NOMO-1 treated with dmso at 0.1 percent for 144 hours (cell line): Measurements from ENCODE around the gene CMIP.

Experiments used
- DNase-seq: peaks from one replicate; lab custom pipeline; 2025; ENCODE audit not compliant: unreplicated experiment; lab: John Stamatoyannopoulos, UW

The CMIP gene

DNA sequence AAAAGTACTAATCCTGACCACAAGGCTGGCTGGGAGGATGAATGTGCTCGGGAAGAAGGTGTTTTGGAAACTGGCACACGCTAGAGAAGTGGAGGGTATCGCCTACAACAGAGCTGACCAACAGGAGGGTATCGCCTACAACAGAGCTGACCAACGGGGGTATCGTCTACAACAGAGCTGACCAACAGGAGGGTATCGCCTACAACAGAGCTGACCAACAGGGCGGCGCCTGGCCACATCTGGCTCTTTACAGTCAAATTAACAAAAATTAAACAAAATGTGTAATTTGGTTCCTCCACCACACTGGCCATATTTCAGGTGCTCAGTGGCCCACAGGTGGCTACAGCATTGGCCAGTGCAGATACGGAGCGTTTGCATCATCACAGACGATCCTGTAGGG, 153.5 kb downstream of the CMIP start:
- no peak for DNase-seq

DNA sequence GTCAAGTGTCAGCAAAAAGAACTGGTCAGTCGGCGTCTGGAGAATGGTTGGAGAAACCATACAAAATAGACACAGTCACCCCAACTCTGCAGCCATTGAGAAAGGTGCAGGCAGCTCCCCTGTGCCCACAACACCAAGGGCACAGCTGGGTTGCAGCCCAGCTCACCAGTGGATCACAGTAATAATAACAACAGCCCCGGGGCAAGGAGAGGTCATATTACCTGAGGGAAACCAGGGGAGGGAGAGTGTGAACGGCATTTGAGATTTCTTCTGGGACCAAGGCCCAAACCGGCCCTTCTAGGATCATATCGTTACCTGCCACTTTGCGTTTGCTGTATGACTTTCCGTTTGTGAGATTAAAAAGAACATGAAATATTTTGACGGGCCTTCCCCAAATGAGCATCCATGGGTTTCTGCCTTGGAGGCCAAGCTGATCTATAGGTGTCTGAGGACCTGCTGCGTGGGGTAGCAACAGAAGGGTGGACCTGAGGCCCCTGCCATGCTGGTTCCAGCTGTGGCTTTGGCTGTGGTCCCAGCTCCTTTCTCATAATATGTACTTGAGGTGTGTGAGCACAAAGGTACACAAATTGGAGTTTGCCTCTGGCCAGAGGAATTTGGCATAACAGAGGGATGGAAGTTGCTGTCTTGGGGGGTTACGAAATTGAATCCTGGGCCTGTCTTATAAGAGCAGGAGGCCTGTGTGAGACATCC, 154.6 kb downstream of the CMIP start:
- DNase-seq: no peak

DNA sequence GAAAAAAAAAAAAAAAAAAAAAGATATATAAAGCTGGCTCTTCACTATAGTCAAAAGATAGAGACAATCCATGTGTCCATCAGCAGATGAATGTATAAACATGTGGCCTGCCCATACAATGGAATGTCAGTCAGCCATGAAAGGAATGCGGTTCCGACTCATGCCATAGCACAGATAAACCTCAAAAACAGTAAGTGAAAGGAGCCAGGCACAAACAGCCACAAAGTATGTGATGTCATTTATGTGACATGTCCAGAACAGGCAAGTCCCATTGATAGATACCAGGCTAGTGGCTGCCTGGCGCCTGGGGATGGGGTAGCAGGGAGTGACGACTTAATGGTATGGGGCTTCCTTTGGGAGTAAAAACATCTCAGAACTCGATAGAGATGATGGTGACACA, 155.7 kb downstream of the CMIP start:
- DNase-seq: no peak

DNA sequence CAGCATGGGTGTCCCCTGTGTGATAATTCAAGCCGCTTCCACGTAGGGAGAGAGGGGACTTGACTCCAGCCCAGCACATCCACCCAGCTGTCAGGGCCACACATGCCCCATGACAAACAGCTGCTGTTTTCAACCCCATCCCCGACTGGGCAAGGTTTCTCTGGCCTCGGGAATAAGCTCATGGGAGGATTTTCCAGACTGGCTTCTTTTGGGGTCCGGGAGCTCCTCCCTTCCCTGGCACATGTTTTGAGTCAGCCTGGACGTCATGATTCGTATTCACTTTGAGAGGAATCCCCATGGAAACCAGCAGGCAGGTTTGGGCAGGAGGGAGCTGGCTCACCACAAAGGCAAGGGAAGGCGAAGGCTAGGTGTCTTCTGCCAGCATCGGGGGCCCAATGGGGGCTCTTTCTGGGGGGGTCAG, 156.4 kb downstream of the CMIP start:
- no peak for DNase-seq

DNA sequence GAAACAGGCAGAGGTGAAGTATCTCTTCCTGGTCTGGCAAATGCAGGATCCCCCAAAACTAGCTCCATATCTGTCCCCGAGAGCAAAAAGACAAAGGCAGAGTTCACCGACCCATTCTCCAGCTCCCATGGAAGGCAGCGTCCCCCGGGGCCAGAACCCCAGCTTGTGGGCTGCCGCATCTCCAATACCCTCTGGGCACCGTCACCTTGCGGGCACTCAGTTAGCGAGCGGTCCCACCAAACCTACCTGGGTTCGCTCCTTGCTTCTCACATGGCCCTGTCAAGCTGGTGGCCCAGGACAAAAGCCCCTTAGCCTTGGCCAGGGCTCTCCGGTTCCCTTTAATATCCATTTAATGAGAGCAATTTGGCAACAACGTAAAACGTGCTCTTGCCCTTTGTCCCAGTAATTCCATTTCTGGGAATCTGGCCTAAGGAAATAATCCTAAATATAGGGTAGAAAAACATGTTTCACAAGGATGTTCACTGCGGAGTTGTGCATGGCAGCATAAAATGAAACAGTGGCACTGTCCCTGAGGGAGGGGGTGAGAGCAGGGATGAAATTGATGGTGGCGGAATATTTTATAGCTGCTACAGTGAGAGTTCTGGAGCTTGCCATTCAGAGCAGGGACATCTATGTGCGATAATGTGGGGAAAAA, 157.1 kb downstream of the CMIP start:
- no peak for DNase-seq

DNA sequence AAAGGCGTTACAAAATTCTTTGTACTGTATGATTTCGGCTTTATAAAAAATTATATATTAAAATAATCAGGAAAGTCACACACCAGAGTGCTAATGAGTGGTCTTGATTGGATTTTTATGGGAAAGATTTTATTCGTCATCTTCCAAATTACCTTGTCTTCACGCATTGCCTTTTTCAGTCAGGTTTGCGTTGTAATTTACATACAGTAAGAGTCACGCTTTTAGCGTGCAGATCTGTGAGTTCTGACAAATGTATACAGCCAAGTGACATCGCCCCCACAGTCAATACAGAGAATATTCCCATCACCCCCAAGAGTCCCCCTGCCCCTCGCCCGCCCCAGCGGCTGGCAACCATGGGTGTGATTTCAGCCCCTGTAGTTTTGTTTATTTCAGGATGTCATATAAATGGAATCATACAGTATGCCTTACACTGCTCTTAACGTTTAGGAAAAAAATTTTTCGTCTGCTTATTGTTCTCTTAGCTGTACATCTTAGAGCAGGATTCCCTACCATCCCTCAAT, 157.7 kb downstream of the CMIP start:
- DNase-seq: no peak

DNA sequence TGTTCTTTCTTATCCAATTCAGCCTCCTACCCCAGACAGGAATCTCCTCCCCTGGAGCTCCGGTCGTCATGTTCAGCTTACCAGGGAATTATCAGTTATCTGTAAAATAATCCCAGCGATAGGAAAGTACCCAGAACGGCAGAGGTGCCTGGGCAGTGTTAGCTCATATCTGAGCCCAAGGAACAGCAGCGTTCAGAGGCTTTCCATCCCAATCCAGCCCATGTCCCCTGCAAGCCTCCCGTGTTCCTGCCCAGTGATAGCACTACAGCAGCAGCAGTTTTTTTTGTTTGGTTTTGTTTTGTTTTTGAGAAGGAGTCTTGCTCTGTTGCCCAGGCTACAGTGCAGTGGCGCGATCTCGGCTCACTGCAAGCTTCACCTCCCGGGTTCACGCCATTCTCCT, 158.2 kb downstream of the CMIP start:
- no peak for DNase-seq

DNA sequence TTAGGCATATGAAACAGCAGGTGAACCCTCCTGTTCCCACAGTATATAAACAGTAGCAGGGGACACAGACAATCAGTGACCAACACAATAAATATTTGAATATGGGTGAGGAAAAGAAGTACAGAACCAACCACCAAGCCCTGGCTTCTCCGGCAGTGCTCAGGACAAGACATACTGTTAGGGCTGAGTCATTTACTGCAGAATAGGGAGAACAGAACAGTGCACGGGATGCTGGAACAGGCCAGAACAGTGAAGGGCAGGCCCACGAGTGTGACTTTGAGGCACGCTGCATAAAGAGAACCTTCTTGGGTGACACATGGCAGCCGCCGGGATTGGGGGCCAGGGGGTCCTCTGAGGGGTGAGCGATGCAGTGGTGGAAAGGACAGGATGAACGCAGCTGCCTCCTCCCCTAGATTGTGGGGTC, 160.4 kb downstream of the CMIP start:
- no peak for DNase-seq

DNA sequence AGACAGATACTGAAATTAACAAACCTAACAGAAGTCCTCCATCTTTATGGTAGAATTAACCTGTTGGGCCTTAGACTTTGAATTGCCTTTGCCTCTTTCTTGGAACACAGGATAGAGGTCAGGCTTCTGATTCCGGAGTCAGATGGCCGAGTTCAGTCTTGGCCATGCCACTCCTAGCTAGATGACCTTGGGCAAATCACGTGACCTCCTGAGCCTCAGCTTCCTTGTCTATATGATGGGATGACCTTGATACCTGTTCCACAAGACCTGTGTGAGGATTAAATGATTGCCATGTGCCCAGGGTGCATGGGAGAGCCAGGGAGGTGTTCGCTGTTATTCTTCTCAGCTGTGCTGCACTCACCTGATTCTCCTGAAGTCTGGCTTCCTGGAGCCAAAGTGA, 161.4 kb downstream of the CMIP start:
- no peak for DNase-seq

DNA sequence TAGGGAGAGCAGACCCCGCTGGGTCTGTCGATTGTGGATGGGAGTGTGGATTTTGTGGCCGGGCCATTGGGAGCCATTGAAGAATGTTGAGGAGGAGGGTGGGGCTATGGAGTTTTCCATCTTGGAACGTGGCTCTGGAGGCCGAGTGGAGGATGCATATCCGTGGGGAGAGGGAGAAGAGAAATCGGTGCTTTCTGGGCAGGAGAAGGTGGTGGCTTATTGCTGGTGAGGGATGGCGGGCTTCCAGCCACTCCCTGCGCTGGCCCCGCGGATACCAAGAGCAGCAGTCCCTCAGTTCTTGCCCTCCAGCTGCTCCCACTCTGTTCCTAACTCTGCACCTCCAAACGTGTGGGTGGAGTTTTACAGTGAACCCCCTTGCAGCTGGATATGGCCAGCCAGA, 162.4 kb downstream of the CMIP start:
- no peak for DNase-seq

DNA sequence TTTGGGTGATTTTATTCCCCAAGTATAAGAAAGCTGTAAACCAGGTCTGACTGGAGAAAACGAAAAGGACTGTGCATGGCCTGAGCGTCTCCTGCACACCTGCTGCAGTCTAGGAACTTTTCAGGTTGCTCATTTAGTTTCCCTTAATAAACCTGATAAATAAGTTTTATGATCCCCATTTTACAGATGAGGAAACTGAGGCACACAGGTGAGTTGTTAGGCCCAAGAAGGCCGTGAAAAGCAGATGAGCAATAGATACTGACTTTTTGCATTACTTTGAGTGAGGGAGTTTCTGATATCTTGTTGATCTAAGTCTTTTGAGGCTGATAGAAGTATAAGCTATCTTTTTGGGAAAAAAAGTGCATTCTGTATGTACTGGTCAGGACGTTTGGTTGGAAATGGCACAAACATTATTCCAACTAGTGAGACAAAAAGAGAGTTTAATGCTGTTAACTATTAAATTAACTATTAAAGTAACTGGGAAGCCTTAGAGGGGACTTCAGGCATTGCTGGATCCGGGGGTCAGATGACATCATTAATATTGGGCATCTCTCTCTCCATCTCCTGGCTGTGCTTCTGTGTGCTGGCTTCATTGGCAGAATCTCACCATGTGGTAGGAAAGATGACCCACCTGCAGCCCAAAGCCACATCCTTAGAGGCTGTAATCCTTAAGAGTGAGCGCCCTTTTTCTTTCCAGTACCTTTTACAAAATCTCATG, 163.4 kb downstream of the CMIP start:
- no peak for DNase-seq

DNA sequence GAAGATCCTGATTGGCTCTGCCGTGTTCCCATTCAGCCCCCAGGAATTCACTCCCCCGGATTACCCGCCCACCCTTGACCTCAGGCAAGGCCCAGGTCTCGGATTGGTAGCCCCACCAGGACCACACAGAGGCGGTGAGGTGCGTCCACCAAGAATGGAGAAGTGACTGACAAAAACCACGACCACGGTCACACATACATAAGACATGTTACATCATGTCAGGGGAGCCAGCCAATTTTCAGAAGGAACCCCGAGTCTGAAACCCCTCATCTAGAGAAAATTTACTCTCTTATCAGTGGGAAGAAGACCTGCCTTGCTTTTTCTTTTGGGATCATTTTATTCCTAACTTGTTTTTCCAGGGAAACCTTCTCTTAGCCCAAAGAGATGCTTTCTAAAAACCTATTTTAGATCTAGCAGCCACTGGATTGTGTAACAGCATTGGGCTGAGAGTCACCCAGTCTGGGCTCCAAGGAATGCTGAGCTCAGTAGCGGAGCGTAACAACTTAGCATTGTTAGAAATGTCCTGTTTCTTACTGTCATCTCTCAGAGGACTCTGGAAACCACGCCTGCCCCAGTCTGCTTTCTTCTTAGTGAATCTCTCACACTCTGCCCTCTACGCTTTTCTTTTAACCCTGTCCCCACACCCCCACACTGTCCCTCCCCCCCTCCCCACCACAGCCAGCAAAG, 164.1 kb downstream of the CMIP start:
- DNase-seq: no peak

DNA sequence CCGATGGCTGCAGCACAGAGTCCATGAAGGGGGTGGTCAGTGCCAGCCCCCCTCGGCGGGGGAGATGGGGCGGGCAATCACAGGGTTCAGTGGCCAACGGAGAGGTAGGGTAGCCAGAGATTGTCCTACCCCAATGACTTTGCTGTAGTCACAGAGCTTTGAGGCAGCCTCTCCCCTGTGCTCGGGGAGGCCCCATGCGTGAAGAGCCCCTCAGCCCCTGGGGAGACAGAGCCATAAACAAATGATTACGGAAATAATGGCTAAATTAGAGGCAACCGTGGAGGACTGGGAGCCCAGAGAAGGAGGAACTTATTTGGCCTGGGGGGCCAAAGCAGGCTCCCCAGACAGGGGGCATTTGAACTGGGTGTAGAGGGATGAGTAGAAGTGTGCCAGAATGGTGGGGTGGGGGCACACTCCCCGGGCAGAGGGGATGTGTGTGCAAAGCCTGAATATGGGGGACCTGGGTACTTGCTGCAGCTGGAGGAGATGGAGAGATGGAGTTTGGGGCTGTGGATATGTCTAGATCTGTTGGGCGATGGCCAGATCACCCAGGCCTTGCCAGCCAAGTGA, 164.8 kb downstream of the CMIP start:
- no peak for DNase-seq

DNA sequence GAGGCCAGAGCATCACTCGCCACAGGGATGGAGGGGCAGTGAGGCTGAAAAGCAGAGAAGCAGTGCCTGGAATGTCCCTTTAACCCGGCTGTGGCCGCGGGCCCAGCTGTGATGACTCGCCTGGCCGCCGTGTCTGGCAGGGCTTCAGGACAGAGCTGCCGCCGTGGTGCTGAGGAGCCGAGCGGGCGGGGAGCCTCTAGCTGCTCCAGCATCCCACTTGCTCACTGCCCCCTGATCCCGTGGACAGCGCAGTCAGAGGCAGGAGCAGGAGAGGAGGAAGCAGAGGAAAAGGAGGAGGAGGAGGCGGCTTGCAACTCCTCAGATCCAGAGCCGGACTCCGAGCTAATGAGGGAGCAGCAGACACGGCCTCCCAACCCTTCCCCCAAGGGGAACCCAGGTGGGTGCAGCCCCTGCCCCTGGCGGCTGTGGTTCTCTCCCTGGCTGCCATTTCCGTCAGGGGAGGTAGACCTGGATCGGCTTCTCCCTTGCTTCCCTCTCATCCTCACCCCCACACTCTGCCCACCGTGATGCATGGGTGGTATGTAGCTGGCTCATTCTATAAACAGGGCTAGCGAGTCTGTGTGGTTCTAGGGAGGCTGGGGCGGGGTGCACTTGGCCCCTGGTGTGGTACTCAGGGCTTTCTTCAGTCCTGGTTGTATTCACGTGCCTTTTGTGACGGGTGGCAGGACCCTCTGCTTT, 165.7 kb downstream of the CMIP start:
- DNase-seq: no peak

DNA sequence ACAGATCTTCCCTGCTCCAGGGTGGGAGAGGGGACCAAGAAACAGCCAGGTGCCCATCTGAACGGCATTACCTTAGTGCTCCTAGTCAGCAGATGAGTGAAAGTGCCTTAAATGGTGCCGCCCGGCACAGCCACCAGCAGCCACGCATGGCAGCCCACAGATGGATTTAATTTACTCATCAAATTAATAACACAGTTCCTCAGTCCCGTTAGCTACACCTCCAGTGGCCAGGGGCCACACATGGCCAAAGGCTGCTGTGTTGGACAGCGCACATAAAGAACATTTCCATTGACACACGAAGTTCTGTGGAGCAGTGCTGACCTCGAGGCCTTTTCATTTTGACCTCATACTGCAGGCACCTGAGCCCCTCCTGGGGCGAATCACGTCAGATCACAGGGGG, 166.3 kb downstream of the CMIP start:
- no peak for DNase-seq

DNA sequence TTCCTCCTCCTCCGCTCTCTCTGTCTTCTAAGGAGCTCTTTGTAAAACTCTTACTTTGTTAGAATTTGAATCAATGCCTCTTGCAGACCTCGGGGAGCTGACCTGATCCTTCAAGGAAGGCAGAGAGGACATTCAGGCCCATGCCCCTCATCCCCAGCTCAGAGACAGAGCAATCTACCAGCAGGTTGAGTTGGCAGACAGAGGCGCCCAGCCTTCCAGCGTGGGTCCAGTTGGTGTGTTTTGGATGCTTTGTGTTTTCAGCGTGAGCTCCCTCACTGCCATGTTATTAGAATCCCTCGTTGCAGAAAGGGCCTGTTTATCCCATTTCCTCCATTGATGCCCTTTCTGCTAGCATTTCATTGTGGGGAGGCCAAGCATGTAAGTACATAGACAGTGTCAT, 167.1 kb downstream of the CMIP start:
- DNase-seq: no peak

DNA sequence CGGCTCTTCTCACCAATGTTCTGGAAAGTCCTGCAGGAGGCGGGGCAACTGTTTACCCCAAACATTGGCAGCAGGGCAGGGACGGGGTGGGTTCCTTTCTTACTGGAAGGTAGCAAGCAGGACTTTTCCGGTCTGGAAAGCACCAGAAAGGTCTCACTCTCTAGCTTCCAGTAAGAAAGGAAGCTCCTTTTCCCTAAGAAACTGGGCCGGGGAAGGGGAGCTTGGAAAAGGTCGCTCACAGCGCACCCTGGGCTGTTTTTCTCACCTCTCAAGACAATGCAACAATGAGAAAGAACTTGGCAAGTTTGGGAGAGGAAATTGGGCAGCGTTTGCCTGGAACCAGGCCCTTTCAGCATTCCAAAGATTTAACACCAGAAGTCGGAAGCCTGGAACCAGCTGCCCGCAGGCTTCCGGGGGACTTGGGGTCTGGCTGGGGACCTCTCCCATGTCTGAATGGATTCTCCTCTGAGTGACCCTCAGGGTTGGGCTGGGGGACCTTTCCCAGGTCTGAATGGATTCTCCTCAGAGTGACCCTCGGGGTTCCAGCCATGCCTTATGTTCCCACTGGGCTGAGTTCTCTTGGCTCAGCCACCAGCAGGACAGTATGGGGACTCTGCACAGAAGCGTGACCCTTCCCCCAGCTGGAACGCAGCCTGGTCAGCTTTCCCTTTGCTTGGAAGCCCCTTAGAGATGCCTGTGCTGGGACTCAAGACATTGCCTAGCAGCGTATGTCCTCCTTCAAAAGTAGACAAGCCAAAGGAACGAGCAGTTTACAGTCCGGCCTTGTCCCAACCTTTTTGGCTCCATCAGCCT, 167.9 kb downstream of the CMIP start:
- no peak for DNase-seq

DNA sequence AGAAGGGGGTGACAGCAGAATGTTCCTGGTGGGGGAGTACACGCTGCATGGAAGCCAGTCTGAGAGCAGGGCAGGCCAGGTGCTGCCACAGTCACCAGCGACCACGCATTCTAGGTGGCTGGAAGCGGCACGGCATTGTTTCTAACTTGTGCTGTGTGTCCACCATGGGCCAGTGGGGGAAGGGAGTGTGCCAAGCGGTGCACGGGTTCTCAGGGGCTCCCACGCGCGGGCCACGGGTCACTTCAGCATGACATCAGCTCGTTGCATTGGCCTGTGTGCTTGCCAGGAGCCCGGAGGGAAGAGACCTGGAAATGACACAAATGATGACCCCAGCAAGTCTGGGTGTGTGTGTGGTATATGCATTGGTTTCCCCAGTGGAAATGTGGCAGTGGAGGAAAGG, 169.6 kb downstream of the CMIP start:
- DNase-seq: no peak

DNA sequence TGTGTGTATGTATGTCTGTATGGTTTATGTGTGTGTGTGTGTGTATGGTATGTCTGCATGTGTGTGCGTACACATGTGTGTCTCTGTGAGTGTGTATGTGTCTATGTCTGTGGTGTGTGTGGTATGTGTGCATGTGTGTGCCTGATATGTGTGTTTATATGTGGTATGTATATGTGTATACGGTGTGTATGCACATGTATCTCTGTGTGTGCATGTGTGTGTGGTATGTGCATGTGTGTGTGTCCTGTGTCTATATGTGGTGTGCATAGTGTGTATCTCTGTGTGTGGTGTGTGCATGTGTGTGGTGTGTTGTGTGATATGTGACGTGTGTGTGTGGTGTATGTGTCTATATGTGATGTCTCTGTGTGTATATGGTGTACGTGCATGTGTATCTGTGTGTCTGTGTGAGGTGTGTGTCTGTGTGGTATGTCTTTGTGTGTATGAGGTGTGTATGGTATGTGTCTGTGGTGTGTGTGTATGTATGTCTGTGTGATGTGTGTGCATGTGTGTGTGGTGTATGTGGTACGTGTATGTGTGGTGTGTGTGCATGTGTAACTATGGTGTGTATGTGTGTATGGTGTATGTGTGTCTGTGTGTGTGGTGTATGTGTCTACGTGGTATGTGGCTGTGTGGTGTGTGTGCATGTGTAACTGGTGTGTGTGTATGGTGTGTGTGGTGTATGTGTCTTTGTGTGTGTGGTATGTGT, 170.2 kb downstream of the CMIP start:
- DNase-seq: no peak
